GM13977 (cell line): Measurements from ENCODE around the gene KIAA0930.

Source experiments
- DNase-seq: peaks from one replicate; pipeline ENCODE4 v3.0.0; 2012; ENCODE audit warnings: low spot score
- in situ Hi-C: fragments of 300-500 bp; cut with MboI; formaldehyde crosslinking; loops from one replicate; pipeline ENCODE4 v1.12.0; 2022; ENCODE audit warnings: low sequenced_read_pairs, low pct_unique_long_range_greater_than_20kb, mixed read lengths, inconsistent platforms; ENCODE audit not compliant: unreplicated experiment
- TF ChIP-seq, protein P1 (sequence below): IDR thresholded peaks from 2 replicates; pipeline ENCODE4 v1.5.1; 2012; ENCODE audit warnings: mild to moderate bottlenecking, control low read depth; ENCODE audit not compliant: insufficient read depth; ENCODE audit errors: extremely low read depth, missing control alignments

KIAA0930 gene

DNA sequence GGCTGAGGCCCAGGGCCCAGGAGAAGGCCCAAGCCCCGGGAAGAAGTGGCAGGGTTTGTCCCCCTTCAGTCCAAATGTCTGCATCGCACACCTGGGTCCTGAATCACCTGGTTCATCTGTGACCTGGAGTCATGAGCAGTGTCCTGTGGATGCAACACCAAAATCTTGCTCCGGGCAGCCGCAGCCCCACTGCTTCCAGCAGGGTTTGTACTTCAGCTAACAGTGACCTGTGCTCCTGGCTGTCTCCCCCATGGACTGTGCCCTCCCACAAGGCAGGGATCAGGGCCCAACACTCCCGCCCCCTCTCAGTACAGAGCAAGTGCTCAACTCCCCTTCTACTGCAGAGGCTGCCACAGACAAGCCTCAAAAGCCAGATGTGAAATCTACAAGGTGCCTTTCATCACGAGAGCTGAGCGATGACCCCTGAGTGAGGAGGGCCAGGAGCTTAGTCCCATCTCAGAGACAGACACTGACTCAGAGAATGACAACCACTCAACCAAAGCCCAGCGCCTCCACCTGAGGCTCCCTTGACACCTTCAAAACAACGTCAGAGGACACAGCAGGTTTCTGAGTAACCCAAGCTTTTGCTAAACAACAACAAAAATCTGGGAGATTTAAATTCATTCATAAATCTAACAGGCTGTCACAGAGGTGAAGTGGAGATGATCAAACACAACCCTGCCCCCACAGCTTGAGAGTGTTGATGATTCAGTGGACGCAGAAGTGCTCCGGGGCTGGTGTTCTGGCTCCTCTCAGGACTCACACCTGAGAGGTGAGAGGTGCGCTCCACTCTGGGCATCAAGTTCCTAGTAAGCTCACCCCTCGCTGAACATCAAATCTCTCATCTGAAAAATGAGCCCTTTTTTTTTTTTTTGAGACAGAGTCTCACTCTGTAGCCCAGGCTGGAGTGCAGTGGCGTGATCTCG, 3.4 kb downstream of the KIAA0930 start:
- TF ChIP-seq, protein P1, sequence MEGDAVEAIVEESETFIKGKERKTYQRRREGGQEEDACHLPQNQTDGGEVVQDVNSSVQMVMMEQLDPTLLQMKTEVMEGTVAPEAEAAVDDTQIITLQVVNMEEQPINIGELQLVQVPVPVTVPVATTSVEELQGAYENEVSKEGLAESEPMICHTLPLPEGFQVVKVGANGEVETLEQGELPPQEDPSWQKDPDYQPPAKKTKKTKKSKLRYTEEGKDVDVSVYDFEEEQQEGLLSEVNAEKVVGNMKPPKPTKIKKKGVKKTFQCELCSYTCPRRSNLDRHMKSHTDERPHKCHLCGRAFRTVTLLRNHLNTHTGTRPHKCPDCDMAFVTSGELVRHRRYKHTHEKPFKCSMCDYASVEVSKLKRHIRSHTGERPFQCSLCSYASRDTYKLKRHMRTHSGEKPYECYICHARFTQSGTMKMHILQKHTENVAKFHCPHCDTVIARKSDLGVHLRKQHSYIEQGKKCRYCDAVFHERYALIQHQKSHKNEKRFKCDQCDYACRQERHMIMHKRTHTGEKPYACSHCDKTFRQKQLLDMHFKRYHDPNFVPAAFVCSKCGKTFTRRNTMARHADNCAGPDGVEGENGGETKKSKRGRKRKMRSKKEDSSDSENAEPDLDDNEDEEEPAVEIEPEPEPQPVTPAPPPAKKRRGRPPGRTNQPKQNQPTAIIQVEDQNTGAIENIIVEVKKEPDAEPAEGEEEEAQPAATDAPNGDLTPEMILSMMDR = no peak
- no peak for DNase-seq
- in situ Hi-C loops = no loop called here

DNA sequence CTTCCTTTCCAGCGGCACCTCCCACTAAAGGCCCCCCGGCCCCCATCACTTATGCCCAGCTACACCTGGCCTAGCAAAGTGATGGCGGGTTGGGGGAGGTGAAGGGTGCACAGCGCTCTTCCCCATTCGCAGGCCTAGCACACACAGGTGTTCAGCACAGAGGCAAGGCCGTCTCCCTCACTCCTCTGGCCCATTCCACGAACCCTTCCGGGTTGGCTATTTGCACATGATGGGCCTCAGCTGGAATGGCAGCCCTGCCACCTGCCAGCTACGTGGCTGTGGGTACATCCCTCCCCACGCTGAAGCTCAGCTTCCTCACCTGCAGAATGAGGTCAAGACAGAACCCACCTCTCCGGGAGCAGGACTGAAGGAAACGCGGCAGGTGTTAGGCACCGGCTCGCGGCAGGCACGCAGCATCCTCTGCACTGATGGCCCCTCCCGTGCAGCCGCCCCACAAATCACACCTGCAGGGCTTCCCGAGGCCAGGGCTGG, 4.8 kb downstream of the KIAA0930 start:
- TF ChIP-seq, protein P1 = no peak
- peak; percentile 36 for DNase-seq
- in situ Hi-C loops = no loop called here

DNA sequence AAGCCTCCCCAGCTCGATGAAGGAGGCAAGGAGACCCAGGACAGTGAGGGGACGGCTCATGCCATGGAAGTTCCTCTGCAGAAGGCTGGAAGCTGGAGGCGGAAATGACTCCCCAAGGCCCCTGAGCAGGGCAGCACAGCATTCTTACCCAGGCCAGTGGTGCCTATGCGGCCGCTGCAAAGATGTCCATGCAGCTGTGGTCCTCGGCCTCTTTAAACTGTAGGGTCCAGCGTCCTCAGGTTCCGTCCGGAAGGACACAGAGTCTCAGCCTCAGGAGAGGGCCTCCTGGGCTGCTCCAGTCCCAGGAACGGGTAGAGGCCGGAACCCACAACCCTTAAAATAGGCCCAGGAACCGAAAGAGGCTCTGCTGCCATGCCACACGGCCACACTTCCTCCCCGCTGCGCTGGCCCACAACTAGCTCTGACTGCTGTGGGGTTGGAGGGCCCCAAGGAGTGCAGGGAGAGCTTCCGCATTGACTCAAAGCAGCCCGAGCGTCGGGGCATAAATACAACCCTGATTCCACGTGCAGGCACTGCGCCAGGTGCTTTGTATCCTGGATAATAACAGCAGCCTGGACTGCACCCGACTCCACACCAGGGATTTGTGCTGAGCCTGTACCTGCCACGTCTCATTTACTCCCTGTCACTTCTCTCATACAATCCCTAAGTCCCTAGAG, 5.5 kb downstream of the KIAA0930 start:
- TF ChIP-seq, protein P1 = no peak
- in situ Hi-C loops = no loop called here
- DNase-seq = peak; percentile 81

DNA sequence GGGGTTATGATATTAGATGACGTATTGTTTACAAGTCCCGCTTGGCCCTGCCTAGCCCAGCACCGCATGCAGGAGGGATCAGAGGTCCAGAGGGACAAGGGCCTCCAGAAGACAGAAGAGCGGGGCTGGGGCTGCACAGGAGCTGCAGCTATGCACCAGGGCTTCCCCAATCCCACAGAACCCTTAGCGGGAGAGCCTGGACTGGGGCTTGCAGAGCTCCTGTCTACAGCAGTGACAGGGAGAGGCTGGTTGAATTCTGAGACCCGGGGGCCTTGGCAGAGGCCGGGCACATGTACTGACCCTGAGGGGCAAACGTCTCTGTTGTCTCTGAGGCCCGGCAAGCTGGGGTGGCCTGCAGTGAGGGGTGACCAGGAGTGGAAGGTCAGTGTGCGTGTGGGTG, 6.9 kb downstream of the KIAA0930 start:
- no peak for DNase-seq
- in situ Hi-C loops = no loop called here
- TF ChIP-seq, protein P1 = no peak

DNA sequence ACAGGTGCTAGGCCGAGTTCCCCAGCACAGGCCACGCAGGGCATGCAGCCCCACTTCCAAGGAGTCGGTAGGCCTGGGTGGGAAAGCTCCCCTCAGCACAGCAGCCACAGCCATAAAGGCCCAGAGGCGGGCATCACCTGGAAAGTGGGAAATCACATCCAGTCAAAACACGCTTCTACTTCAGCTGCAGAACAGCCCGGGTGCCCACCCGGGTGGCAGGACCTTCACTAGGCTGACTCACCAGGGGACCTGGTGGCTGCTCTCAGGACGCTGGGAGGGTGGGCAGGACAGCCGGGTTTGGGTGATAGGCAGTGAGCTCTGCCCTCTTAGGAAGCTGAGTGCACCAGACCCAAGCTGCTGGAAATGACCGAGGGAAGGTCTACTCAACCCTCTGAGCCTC, 7.3 kb downstream of the KIAA0930 start:
- in situ Hi-C loops = no loop called here
- TF ChIP-seq, protein P1 = no peak
- DNase-seq = no peak

DNA sequence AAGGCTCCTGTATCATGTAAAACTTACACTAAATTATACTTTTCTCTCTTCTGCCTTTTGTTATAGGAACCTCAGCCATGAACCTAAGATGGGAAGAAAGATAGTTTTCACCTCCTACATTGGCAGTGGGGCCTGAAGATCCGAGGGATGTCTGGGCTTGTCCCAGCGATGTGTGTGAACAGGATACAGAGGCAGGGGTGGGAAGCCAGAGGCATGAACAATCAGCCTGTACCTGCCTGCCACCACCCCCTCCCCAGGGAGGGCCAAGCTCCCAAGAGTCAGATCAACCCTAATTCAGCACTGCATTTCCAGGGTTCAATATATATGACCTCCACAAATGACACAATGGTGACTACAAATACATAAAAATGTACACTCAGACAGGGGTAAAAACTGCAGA, 9.4 kb downstream of the KIAA0930 start:
- in situ Hi-C loops = no loop called here
- DNase-seq = no peak
- TF ChIP-seq, protein P1 = no peak
